ENCODE measurements around the gene ABHD3.
"Not testable (repeated sequence)": the region's sequence is repeated elsewhere in the genome, so short reads cannot be mapped to it uniquely, and the experiment has no call there.

ABHD3 gene, protein sequence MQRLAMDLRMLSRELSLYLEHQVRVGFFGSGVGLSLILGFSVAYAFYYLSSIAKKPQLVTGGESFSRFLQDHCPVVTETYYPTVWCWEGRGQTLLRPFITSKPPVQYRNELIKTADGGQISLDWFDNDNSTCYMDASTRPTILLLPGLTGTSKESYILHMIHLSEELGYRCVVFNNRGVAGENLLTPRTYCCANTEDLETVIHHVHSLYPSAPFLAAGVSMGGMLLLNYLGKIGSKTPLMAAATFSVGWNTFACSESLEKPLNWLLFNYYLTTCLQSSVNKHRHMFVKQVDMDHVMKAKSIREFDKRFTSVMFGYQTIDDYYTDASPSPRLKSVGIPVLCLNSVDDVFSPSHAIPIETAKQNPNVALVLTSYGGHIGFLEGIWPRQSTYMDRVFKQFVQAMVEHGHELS

DNA sequence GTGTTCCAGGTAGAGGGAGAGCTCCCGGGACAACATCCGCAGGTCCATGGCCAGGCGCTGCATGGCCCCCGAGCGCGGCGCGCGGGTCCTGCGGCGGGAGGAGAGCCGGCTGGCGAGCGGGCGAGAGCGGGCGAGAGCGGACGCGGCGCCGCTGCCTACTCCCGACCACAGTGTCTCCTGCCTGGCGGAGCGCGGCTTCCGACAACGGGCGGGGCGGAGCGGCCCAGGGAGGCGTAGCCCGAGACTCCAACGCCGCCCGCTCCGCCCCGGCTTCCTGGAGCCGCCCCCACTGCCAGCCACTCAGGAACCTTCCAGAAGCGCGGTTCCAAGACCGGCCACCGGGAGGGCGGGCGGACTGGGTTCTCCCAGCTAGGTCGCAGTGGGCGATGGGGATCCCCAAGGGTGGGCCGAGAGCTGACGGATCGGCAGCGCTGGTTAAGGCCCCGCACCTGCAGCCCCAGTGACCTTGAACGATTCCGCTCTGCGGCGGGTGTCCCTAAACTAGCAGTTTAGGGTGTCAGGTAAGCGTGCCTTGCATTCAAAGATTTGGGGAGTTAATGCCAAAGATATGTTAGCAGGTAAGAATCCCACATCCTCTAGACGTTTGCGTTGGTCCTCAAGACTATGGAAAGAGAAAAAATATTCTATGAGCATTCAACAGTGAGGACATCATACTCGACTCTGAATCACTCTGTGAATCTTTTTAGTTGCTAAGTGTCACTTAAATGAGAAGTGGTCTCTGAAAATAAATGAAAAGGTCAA lies at the start of gene ABHD3:
Gene ABHD3 (minus strand): TSS at position 172 of the 762 bp plus-strand sequence. CDS start 109 bp downstream, at position 63.
- in situ Hi-C loops (cut with HindIII; ENCODE audit: low sequenced_read_pairs), result no loop called here

DNA sequence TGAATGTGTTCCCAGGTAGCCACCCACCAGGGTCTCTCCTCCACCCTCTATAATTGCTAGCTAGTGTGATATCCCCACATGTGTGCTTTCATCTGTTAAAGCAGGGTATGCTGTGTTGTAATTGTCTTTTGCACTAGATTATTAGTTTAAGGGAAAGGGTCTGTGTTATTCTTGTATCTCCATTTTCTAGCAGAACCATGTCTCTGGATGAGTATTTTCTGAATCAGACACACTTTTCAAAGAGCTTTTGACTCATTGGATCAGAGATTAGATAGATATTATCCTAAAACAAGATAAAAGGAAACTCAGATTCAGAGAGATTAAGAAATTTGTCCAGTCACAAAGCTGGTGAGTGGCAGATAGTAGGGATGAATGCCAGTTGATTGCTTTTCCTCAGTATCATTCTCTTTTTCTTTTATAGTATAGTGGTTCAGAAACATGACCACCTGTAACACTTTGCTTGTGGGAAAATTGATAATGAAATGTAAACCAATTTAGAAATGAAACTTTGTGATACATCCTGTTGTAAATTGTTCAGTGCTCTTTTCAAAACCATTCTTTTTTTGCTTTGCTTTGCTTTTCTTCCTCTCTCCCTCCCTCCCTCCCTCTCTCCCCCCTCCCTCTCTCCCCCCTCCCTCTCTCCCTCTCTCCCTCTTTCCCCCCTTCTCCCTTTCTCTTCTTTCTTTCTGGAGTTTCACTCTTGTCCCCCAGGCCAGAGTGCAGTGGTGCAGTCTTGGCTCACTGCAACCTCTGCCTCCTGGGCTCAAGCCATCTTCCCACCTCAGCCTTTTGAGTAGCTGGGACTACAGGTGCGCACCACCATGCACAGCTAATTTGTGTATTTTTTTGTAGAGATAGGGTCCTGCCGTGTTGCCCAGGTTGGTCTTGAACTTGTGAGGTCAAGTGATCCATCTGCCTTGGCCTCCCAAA lies 43.5 kb upstream of the ABHD3 start:
- in situ Hi-C loops (cut with HindIII; ENCODE audit: low sequenced_read_pairs), result no loop called here

DNA sequence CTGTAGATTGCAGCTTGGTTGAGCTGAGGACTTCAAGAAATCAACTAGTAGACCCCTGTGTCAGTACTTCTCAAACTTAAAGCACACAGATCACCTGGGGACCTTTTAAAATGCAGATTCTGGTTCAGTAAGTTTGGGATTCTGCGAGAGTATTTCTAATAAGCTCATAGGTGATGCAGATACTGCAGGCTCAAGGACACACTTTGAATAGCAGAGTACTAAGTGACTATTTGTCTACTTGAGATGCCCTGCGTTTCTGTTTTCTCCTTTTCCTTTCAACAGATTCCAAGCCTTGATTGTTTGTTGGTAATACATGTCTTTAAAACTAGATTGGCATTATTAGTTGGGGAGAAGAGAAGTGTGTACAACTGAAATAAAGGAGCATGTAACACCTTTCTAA lies 42.7 kb upstream of the ABHD3 start:
- in situ Hi-C loops (cut with HindIII; ENCODE audit: low sequenced_read_pairs), result no loop called here

DNA sequence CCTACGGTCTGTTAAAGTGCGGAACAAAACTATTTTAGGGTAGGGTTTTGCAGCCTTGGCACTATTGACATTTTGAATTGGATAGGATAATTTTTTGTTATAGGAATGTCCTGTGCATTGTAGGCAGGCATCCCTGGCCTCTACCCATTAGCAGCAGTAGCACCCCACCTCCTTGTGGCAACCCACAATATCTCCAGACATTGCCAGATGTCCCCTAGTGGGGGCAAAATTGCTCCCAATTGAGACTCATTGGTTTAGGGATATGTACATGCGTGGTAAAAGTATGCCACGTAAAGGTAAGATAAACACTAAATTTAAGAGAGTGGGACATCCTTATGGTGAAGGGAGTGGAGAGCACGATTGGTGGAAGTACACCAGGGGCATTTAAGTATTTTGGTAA lies 40.7 kb upstream of the ABHD3 start:
- in situ Hi-C loops (cut with HindIII; ENCODE audit: low sequenced_read_pairs), result no loop called here

DNA sequence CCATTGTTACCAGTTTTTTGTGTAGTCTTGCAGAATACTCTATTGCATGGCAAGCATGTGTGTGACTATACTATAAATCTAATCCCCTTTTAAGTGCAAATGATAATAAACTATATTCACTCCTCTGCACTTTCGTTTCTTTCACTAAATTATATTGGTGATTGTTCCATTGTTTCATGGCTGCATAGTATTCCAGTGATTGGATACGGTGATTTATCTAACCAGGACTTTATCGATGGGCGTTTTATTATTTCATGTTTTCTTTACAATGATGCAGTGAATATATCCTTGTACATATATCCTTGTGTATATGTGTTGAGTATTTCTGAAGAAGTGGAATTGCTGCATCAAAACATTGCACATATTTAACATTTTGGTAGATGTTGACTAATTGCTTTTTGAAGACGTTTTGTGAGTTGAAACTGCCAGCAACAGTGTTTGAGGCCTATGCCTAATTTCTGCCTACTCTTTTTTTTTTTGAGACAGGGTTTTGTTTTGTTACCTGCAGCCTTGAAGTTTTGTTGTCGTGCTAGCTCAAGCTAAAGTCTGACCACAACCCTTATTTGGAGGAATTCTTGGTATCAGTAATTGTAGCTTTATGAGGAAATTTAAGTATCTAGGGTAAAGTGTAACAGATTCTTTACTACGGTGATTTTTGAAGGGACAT lies 38.7 kb upstream of the ABHD3 start:
- in situ Hi-C loops (cut with HindIII; ENCODE audit: low sequenced_read_pairs), result no loop called here

DNA sequence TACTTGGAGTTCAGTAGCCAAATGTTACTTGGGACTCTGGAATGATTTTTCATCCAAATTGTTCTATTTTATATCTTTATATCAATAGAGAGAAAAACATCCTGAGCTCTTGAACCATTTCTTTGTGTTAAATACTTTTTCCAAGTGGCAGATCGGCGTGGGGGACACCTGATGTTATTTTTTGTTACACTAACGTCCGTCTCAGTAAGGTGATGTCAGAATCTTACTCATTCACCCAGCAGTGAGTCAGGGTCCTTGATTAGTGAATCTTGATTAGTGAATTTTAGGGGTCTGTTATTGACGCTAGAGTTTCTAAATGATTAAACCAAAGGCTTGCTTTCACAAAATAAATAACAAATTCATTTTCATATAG lies 37.7 kb upstream of the ABHD3 start:
- in situ Hi-C loops (cut with HindIII; ENCODE audit: low sequenced_read_pairs), result no loop called here

DNA sequence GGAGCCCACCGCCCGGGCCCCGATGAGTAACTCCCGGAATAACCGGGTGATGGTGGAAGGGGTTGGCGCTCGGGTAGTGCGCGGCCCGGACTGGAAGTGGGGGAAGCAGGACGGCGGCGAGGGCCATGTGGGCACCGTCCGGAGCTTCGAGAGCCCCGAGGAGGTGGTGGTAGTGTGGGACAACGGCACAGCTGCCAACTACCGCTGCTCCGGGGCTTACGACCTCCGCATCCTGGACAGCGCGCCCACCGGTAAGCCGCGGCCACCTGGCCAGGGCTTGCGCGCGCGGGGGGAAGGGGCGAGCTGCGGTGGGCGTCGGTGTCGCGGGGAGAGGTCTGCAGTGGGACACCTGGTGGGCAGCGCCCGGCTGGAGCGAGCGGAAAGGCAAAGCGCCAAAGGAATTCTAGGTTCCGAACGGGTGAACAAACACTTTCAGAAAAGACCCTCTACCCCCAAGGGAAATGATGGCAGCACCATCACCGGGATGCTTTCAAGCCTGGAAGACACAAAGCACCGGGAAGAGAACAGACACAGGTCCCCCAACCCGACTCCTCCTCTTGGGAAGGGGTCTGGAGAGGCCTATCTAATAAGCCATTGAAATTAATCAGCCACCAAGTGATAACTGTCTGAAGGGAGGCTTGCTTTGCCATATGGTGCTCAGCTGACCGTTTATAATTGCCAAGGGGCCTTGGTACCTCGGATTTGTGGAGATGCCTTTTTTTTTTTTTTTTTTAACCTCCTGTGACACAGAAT lies 37.2 kb upstream of the ABHD3 start:
- in situ Hi-C loops (cut with HindIII; ENCODE audit: low sequenced_read_pairs), result no loop called here

DNA sequence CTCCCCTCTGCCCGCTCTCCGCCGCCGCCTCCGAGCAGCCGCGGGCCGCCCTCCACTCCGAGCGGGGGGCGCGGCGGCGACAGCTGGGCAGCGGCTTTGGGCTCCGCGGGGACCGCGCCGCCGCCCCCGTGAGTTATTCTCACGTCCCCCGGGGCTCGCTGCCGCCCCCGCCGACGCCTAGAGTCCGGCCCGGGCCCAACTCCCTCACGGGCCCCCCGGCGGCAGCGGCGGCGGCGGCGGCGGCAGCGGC lies 36.7 kb upstream of the ABHD3 start:
- in situ Hi-C loops (cut with HindIII; ENCODE audit: low sequenced_read_pairs), result no loop called here

DNA sequence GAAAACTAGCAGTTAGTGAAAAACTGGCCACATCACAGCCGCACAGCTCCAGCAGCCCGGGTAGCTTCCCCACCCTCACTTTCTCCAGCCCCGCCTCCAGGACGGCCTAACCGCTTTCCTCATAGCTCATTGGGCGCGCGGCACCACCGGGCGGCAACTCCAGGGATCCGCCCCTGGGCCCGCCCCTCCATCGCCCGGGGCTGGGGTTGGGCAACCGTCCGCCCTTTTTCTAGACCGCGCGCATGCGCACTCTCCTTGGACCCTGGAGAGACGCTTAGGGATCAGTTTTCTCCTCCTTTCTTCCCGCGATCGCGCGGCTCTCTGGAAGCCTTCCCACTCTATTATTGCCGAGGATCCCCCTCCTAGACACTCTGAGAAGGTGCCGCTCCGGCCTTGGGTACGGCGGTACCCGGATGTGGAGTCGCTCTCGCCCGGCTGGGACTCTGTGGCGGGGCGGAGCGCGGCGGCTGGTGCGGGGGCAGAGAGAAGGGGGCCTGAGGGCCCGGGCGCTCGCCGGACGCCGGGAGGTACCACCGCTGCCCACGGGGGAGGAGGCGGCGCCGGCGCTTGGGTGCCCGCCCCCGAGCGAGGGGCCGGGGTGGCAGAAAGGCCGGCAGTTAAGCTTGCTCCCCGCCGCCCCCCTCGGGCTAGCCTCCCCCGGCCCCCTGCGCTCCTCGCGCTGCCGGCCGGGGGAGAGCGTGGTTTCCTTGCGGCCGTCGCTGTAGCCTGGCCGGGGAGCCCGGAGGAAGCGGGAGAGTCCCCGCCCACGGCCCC lies 36.2 kb upstream of the ABHD3 start, which contains the start of gene MIB1:
Gene MIB1 (plus strand): TSS at position 255 of the 774 bp plus-strand sequence. CDS start 792 bp downstream, outside the sequence.
- in situ Hi-C loops (cut with HindIII; ENCODE audit: low sequenced_read_pairs), result no loop called here

DNA sequence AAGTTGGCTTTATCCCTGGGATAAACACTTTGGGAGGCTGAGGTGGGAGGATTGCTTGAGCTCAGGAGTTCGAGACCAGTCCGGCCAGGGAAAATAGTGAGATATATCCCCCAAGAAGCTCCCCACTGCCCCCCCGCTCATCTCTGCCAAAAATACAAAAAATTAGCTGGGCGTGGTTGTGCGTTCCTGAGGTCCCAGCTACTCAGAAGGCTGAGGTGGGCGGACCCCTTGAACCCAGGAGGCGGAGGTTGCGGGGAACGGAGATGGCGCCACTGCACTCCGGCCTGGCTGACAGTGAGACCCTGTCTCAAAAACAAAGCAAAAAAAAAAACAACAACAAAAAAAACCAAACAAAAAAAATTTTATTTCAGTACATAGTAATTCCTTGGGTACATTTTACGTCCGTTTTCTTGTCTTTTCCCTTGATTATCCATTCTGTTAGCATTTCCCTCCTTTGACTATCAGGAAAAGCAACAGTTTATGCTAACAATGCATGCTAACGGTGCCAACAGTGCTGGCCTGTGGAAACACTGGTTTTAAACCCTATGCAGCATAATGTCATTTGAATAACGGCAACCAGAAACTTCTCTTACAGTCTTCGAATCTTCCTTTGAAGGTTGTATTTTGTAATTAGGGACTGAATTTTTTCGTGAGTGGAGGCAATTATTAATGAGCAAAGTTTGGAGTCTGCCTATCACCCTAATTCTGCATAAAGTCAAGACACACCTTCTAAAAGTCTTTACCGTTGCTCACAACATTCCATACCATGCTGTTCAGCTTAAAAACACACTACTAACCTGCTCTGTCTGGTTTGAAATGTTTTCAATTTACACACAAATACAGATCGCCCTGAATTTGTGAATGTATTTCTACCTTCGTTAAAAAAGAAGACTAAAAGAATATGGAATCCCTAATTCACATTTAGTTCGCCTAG lies 35.3 kb upstream of the ABHD3 start:
- in situ Hi-C loops (cut with HindIII; ENCODE audit: low sequenced_read_pairs), result no loop called here

DNA sequence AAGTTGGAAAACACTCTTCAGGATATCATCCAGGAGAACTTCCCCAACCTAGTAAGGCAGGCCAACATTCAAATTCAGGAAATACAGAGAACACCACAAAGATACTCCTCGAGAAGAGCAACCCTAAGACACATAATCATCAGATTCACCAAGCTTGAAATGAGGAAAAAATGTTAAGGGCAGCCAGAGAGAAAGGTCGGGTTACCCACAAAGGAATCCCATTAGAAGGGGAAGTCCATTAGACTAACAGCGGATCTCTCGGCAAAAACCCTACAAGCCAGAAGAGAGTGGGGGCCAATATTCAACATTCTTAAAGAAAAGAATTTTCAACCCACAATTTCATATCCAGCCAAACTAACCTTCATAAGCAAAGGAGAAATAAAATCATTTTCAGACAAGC lies 32.4 kb upstream of the ABHD3 start:
- in situ Hi-C loops (cut with HindIII; ENCODE audit: low sequenced_read_pairs), result not testable (repeated sequence)

DNA sequence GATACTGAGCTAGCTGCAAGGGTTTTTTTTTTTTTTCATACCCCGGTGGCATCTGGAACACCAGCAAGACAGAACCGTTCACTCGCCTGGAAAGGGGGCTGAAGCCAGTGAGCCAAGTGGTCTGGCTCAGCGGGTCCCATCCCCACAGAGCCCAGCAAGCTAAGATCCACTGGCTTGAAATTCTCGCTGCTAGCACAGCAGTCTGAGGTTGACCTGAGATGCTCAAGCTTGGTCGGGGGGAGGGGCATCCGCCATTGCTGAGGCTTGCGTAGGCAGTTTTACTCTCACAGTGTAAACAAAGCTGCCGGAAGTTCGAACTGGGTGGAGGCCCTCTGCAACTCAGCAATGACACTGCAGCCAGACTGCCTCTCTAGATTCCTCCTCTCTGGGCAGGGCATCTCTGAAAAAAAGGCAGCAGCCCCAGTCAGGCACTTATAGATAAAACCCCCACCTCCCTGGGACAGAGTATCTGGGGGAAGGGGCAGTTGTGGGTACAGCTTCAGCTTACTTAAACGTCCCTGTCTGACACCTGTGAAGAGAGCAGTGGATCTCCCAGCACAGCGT lies 31.0 kb upstream of the ABHD3 start:
- in situ Hi-C loops (cut with HindIII; ENCODE audit: low sequenced_read_pairs), result no loop called here

DNA sequence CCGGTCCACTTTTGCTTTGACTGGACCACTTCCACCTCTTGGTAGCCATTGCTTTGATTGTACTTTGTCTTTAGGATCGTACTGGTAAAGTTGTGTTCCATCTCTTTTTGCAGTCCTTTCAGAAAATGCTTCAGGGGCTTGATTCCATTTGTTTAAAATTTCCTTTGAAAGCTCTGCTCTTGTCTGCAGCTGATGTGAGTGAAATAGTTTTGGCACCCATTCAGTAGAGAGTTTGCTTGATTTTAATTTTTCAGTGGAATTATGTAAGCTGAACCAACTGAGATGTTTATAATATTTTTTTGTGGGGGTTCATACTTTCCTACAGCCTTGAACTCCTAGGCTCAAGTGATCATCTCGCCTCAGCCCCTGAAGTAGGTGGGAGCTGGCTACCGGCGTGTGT lies 28.4 kb upstream of the ABHD3 start:
- in situ Hi-C loops (cut with HindIII; ENCODE audit: low sequenced_read_pairs), result no loop called here

DNA sequence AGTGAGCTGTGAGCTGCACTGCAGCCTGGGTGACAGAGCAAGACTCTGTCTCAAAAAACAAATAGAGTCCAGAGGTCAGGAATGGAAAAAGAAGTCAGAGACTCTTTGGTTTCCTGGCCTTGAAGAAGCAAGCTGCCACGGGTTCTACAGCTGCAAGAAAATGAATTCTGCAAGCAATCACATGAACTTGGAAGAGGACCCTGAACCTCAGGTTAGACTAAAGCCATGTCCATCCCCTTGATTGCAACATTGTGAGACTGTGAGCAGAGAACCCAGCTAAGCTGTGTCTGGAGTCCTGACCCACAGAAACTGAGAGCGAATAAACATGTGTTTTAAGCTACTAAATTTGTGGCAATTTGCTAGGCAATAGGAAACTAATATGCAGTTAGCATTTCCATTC lies 23.1 kb upstream of the ABHD3 start:
- in situ Hi-C loops (cut with HindIII; ENCODE audit: low sequenced_read_pairs), result no loop called here

DNA sequence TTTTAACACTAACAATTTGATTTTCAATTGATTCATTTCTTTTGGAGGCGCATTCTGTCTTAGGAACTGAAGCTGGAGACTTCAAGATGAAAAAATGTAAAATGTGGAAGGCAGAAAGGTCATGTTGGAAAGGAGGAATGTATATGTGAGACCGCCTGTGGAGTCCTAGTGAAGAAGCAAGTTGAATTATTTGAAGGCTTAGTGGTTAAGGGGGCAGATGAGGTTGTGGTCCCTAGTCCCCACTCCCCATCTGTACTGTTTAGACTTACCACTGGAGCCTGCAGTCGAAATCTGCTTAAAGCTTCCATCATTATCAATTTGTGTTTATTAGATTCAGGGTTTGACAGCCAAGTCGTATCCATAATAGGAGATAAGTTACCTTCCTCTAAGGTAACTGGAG lies 20.6 kb upstream of the ABHD3 start:
- in situ Hi-C loops (cut with HindIII; ENCODE audit: low sequenced_read_pairs), result no loop called here

DNA sequence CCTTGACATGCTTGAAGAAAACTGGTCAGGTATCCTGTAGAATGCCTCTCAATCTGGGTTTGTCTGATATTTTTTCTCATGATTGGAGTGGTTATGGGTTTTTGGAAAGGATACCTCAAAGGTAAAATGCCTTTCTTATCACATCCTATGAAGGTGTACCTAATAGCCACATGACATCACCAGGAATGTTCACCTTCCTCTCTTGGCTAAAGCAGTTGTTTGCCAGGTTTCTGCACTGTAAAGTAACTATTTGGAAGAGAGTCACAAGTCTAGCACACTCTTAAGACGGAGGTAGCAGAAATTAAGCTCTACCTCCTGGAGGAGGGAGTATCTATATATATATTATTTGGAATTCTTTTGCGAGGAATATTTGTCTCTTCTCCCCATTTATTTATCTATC lies 18.1 kb upstream of the ABHD3 start:
- in situ Hi-C loops (cut with HindIII; ENCODE audit: low sequenced_read_pairs), result no loop called here

DNA sequence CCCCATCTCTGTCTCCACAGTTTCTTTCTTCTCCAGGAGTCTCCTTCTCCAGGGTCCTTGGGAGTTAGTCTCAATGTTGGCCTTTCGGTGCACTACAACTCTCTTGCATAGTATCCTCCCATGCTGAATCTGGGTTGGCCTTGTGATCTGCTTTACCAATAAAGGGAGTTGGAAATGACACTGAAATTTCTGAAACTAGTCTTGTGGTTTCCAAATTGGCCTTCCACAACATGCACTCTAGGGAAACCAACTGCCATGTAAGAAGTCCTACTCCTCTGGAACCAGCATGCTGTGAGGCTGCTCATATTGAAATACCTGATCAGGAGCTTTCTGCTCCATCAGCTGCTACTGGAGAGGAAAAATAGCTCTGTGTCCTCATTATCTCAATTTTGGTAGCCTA lies 9.9 kb upstream of the ABHD3 start:
- in situ Hi-C loops (cut with HindIII; ENCODE audit: low sequenced_read_pairs), result no loop called here

DNA sequence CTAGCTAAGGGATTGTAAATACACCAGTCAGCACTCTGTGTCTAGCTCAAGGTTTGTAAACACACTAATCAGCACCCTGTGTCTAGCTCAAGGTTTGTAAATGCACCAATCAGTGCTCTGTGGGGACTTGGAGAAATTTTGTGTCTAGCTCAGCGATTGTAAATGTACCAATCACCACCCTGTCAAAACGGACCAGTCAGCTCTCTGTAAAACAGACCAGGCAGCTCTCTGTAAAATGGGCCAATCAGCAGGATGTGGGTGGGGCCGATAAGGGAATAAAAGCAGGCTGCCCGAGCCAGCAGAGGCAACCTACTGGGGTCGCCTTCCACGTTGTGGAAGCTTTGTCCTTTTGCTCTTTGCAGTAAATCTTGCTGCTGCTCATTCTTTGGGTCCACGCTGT lies 2.6 kb upstream of the ABHD3 start:
- in situ Hi-C loops (cut with HindIII; ENCODE audit: low sequenced_read_pairs), result not testable (repeated sequence)
